Stimulated activated CD4-positive, alpha-beta T cell treated with anti-CD3 and anti-CD28 coated beads, Interleukin-4, amount 100 ng/mL, for 1 hour (primary cell): ENCODE data around the gene KRTAP19-6.
"Not testable (repeated sequence)": the region's sequence is repeated elsewhere in the genome, so short reads cannot be mapped to it uniquely, and the experiment has no call there.

ENCODE experiments used
- DNase-seq: peaks from one replicate; pipeline ENCODE4 v3.0.0-alpha.2; 2020

KRTAP19-6 gene, protein sequence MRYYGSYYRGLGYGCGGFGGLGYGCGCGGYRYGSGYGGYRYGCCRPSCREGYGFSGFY

DNA sequence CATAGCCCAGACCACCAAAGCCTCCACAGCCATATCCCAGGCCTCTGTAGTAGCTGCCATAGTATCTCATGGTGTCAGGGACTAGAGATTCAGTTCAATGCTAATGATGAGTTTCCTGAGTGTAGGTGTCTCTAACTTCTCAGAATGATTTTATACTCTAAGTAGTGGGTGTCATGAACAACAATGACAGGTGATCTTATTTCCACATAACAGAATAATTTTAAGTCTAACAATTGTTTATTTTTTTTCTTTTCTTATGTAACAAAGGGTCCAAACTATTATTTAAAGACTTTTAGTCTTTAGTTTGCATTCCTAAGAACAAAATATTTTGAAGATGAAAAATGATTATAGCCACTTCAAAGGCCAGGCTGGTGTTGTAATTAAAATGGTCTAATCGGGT is at the start of gene KRTAP19-6:
TSS of gene KRTAP19-6 (minus strand) at position 101 of the 400 bp plus-strand sequence. CDS start at position 70, 31 bp downstream.
- DNase-seq = no peak

DNA sequence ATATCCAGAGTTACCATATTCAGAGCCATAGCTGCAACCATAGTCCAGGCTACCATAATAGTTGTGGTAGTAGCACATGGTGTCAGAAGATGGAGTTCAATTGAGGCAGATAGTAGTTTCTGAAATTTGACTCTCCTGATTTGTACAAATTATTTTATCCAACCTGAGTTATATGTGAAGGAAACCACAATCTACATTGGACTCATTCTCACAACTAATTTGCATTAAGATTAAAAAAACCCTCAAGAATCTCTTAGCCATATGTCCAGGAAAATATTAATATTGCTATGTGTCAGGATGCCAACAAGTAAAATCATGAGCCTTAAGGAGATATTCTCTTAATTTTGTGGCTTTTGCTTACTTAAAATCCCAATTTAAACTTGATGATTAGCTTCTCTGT is 48.6 kb upstream of the KRTAP19-6 start, which contains the start of gene KRTAP22-2:
TSS of gene KRTAP22-2 (minus strand) at position 101 of the 400 bp plus-strand sequence.
- DNase-seq = no peak

DNA sequence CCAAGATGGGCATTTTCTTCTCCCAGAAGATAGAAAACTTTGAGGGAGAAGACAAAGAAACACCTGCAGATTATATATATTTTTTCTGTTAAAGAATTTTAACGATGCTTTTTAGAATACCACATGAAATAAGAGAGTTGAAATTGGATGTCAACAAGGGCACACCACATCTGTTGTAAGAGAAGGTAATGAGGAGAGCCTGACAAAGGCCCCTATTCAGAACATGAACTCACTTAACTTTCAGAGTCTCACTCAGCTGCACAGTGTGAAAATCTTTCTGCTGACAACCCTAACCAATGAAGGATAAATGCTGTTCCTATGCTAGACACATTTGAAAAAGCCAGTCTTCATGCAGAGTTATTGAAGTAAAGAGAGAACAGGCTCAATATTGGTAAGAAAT is 41.2 kb upstream of the KRTAP19-6 start:
- DNase-seq = no peak

GRCh38 chr21:30580132-30580531 is 38.5 kb upstream of the KRTAP19-6 start:
- no peak for DNase-seq

- DNase-seq = no peak
Measured at GRCh38 chr21:30579346-30579745, 37.7 kb upstream of the KRTAP19-6 start.

GRCh38 chr21:30577766-30578165 is 36.1 kb upstream of the KRTAP19-6 start:
- no peak for DNase-seq

DNA sequence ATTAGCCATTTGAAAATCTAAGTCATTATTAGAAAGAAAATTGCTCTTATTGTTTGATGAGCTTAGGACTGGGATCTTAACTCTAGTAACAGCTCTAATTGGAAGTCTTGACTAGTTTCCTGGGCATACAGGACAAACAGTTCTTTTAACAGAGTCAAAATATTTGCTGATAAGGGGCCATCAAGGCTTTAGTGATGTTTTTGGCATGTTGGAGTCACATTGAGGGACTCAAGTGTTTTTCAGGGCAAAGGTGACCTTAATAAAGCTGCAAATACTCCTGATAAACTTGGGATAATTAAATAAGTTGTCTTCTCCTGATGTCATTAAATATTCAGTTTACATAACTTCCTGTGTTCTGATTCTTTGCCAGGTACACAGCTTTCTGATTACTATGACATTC is 26.0 kb upstream of the KRTAP19-6 start:
- DNase-seq = no peak

DNA sequence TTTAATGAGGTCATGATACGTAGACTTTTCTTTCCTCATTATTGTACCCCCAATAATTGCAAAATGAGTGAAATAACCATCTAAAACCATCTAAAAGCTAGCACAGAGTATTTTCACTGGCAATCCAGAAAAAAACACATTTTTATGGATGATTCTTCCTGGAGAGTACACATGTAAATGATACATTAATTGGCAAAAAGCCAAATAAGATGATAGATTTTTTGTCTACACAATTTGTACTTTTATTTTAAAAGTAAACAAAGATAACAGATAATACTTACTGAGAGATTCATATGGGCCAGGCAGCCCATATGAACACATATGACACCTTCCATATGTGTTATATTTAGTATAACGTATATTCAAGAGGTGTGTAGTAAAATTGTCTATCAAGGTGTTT is 22.0 kb upstream of the KRTAP19-6 start:
- no peak for DNase-seq

GRCh38 chr21:30563072-30563471 is 21.4 kb upstream of the KRTAP19-6 start:
- DNase-seq = no peak

- no peak for DNase-seq
Measured at GRCh38 chr21:30561957-30562356, 20.3 kb upstream of the KRTAP19-6 start.

DNA sequence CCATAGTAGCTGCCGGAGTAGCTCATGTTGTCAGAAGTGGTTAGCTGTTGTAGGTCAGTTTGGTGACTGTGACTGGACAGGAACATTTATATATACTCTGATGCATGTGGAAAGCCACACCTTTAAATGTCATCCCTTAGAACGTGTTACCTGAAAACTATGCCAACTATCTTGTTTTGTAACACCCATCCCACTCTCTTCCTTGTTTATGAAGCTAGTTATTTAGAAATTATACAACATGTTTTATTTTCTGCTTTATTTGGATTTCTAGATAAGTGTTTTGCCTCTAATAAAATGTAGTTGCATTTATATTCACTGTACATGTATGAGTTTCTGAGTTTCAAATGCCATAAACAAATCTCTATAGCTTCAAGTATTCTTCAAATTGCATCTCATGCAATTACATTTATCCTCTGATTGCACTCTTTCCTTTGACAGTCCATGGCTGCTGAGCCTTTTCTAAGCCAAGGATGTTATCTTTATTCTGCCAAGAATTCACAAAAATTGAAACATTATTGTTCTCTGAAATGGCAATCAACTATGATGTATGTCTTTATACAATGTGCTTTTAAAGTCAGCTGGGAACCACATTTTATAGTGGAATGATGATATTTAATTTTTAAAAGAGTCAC is 19.7 kb upstream of the KRTAP19-6 start, which contains the start of gene KRTAP19-7:
TSS of gene KRTAP19-7 (minus strand) at position 51 of the 632 bp plus-strand sequence. CDS start at position 26, 25 bp downstream.
- no peak for DNase-seq

- no peak for DNase-seq
Measured at GRCh38 chr21:30555095-30555494, 13.4 kb upstream of the KRTAP19-6 start.

DNA sequence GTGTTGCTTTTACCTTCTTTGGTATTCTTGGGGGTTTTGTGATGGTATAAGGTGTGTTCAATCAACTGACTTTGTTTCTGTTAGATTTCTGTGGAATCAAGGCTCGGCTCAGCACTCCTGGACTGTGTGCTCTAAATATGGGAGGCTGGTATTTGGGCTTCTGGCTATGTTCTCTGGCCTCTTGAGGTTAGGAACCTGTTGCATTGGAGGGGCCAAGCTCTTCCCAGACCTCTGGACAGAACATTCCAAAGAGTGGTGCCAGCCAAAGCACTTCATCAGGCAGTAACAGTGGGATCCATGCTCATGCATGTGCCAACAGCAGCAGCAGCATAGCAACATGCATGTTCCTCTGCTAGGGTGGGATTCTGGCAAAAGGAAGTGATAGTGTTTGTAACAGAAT is 11.1 kb upstream of the KRTAP19-6 start:
- no peak for DNase-seq

GRCh38 chr21:30518876-30519275 is 22.8 kb downstream of the KRTAP19-6 start:
- no peak for DNase-seq

GRCh38 chr21:30515681-30516080 is 26.0 kb downstream of the KRTAP19-6 start:
- no peak for DNase-seq

- DNase-seq = not testable (repeated sequence)
Measured at GRCh38 chr21:30505621-30506205, 36.0 kb downstream of the KRTAP19-6 start.

GRCh38 chr21:30502041-30502440 is 39.6 kb downstream of the KRTAP19-6 start, which contains the start of gene KRTAP19-5:
TSS of gene KRTAP19-5 (minus strand) at chr21:30502141. CDS start at chr21:30502090, 51 bp downstream.
- DNase-seq = no peak

DNA sequence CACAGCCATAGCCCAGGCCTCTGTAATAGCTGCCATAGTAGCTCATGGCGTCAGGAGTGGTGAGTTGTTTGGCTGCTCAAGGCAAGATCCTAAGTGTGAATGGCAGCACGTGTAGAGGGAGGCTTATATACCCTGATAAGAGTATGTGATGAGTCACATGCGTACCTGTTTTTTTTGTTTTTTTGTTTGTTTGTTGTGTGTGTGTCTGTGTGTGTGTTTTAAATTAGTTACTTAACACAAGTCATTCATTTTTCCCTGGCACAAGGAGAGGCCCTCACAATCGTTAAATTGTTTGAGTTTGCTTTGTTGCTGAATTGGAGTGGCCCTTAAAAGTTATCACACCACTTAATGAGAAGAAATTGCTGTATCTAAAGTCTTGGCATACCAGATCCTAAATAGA is 44.6 kb downstream of the KRTAP19-6 start, which contains the start of gene KRTAP19-4:
TSS of gene KRTAP19-4 (minus strand) at position 101 of the 400 bp plus-strand sequence. CDS start at position 46, 55 bp downstream.
- no peak for DNase-seq

GRCh38 chr21:30491963-30492428 is 49.7 kb downstream of the KRTAP19-6 start, which contains the start of gene KRTAP19-3:
TSS of gene KRTAP19-3 (minus strand) at chr21:30492013. CDS start at chr21:30491957, 56 bp downstream.
- DNase-seq = no peak
